Measurements from ENCODE around the gene C20orf96.
A peak's percentile ranks its signal among the peaks of the same experiment; 100 is the strongest.

DNA sequence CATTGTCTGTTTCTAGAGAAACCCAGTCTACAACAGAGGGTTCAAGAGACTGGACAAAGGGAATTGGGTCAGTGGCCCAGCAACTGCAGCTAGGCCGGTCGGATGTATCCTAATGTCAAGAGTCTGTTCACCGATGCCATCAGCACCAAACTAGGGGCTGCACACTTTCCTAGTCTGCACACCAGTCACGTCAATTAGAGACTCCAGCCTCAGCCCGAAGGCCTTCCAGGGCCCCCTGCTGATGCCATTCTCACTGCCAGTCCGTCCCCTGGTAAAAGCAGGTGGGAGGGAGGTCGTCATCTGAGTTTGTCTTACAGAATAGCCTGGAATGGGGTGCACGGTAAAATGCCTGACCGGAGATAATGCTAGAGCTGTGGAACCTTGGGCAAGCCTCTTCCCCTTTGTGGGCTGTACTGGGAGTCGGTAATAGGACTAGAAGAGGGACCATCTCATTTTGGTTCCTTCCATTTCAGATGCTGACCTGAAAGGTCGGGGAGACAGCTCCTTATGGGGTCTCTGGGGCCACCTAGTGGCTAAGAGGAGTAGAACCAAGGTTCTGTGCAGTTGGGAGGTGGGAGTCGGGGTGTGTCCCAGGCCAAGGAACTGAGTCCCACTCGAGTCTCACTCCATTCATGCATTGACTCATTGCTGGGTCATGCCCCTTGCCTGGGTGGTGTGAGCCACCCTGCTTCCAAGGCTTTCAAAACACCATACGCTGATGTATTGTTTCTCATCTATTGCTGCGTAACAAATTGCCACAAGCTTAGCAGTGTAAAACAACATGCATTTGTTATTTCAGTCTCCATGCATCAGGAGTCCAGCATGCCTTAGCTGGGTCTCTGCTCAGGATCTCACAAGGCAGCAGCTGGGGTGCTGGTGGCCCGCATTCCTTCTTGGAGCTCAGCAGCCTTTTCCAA lies 39.9 kb upstream of the C20orf96 start:
- TF ChIP-seq, protein P1, sequence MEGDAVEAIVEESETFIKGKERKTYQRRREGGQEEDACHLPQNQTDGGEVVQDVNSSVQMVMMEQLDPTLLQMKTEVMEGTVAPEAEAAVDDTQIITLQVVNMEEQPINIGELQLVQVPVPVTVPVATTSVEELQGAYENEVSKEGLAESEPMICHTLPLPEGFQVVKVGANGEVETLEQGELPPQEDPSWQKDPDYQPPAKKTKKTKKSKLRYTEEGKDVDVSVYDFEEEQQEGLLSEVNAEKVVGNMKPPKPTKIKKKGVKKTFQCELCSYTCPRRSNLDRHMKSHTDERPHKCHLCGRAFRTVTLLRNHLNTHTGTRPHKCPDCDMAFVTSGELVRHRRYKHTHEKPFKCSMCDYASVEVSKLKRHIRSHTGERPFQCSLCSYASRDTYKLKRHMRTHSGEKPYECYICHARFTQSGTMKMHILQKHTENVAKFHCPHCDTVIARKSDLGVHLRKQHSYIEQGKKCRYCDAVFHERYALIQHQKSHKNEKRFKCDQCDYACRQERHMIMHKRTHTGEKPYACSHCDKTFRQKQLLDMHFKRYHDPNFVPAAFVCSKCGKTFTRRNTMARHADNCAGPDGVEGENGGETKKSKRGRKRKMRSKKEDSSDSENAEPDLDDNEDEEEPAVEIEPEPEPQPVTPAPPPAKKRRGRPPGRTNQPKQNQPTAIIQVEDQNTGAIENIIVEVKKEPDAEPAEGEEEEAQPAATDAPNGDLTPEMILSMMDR (IDR thresholded peaks at IDR 0.05) = peak; percentile 60 to 82 (median 66)
- no peak for TF ChIP-seq EP300 (IDR thresholded peaks at IDR 0.05)
- TF ChIP-seq POLR2A (IDR thresholded peaks at IDR 0.05) = no peak

Data from ovary (tissue), 3 donors.